GM12801 (cell line): Measurements from ENCODE around the gene NR2F1.

Experiments used
- TF ChIP-seq, protein P1 (sequence below): IDR thresholded peaks from one replicate; pipeline ENCODE4 v1.5.1; 2011; ENCODE audit warnings: control low read depth; ENCODE audit not compliant: insufficient read length; ENCODE audit errors: extremely low read depth

The NR2F1 gene

DNA sequence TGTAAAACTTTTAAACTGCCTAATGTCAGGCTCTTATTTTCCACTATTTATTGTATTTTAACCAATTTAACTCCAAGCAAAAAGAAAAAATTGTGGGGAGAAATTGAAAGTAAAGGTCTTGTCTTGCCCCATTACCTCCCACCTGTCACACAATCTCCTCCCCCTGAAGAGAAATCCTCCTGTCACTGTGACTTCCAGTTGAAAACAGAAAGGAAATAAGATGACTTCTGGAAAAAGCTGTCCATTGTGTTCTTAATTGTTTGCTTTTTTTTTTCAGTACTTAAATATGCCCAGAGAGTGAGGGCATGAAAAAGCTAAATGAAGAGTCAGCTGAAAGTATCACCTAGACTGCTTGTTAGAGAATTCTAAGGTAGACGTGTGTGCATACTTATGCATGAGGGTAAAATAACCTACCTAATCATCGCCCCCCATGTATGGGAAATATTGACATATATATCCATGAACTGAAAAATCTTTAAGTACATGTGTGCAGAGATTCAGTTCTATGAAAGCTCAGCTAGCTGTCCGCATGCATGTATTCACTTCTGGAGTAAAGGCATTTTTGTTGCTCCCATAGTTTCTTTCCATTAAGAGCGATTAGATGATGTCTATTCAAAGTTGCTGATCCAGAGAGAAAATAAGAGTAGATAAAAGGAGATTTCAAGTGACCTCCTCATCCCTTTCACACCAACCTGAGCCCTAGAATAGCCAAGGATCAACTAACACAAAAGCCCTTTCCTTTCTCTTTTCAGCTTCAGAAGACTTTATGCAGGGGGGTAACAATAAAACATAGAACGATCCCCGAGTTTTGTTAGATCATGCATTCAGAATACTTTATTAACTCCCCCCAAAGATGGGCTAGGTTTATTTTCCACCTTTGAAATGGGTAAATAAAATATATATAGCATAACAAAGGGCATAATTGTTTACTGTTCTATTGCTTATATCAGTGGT lies 7.3 kb upstream of the NR2F1 start:
- TF ChIP-seq, protein P1, sequence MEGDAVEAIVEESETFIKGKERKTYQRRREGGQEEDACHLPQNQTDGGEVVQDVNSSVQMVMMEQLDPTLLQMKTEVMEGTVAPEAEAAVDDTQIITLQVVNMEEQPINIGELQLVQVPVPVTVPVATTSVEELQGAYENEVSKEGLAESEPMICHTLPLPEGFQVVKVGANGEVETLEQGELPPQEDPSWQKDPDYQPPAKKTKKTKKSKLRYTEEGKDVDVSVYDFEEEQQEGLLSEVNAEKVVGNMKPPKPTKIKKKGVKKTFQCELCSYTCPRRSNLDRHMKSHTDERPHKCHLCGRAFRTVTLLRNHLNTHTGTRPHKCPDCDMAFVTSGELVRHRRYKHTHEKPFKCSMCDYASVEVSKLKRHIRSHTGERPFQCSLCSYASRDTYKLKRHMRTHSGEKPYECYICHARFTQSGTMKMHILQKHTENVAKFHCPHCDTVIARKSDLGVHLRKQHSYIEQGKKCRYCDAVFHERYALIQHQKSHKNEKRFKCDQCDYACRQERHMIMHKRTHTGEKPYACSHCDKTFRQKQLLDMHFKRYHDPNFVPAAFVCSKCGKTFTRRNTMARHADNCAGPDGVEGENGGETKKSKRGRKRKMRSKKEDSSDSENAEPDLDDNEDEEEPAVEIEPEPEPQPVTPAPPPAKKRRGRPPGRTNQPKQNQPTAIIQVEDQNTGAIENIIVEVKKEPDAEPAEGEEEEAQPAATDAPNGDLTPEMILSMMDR: no peak

DNA sequence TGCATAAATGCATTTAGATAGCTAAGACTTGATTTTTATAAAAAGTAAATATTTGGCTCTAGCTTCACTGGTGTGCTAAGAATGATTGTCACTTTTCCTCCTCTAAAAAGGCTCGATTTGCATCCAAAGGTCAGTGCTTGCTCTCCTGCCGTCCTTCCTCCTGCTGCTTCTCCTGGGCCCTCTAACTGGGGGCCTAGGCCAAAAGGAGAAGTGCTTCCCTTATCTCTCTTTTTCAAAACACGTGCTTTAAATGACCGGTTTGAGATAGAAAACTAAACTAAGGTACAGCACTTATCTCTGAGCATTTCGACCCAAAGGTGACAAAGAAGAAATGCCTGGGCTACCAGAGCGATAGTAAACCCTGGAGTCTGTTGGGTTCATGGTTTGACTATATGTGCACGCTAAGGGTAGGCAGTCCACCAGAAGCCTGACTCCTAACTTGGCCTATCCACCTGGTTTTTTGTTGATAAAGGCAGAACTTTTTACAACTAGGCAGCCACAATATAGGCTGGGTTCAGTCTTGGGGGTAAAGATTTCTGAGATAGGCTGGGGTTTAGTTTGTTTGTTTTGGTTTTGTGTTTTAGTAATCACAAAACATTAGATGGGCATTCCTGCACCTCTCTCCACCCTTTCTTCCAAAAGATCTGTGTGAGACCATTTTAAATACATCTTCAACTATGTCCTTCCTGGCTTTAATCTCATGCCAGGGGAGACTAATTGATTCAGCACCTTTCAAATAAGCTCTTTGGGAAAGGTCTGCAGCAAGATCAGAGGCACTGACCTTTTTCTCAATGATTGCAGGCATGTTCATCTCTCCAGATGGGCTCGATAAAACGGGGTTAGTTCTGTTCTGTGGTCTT lies 5.8 kb upstream of the NR2F1 start:
- TF ChIP-seq, protein P1: no peak

DNA sequence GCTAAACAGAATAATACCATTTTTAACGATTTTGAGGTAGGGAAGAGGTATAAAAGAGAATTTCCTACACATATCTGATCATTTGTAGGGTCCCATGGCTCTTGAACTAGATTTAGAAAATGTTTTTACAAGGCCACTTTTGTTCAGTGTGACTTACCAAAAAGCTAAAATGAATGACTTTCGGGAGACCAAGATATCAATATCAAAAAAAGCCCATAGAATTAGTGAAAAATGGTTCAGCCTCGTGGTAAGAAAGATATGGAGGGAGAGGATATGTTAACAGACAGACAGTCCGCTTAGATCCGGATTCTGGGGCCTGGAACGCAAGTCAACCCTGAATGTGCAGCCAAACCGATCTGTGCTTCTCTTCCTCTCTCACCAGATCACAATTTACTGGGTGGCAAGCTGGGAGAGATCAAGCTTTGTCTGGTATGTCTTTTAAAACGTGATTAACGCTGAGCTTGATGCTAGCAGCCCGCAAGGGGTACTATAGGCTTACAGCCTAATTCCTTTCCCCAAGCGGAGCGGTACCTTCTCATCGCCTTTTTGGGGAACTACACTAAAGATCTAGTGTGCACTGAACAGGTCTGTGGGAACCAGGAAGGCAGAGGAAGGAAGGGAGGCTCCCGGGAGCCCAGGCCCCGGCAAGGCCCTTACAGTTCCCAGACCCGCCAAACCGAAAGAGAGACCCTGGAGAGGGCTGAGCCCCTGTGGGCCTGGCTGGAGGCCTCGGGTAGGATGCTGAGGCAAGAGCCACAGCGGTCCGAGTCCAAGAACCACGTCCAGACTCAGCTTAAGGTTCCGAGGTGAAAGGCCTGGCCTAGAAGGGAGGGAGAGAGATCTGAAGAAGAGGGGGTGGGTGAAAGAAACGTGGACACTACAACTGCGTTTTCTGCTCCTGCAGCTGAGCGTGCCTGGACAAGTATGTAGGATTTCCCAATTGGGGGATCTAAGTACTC lies 4.9 kb upstream of the NR2F1 start:
- TF ChIP-seq, protein P1: no peak

DNA sequence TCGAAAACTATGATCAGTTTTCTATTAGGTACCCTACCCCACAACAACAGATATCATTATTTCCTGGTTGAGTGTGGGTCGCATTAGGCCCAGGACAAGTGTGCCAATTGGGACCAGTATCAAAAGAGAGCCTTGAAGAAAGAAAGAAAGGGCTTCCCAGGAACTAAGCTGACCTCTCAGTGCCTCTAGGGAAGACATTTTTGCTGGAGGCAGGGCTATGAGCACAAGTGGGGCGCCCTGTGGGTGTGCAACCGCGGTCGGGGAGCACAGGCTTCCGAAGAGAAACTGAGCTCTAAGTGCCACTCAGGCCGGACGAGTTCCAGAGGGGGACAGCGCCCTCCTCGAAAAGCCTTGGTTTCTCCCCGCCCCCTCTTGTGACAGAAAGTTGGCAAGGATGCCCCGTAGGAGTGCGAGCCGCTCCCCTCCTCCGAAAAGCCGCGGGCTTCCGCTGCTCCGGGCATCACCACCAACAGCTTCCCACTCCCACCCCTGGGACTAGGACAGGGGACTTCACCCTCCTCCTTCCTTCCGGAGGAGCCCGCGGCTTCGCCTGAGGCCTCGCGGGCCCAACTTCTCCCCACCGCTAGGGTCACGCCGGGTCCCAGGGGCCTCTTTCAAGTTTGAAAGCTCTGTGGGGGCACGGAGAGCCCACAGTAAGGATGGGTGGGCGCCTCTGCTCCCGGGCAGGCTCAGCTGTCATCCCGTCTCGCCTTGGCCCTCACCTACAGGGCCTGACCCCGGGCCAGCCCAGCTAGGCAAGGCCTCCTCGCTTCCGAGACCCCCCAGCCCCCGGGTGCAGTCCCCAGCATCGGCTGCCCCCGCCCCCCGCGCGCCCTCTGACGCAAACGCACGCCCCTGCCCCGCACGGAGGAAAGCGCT lies 4.0 kb upstream of the NR2F1 start:
- TF ChIP-seq, protein P1: no peak

DNA sequence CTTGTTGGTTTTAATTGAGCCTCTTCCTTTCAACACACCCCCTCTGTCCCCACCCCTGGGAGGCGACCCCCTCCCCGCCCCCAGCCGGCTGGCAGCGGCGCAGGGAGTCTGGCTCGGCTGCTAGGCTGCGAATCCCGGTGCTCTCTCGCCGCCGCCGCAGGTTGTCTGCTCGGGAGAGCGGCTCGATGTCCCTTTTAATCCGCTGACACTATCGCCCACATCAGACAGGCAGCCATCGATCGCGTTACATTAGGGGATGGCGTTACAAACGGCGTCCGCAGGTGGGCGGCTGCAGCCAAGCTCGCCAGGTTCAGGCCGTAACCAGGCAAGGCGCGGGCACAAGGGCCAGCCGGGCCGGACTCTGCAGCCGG lies 3.3 kb upstream of the NR2F1 start:
- TF ChIP-seq, protein P1: no peak

DNA sequence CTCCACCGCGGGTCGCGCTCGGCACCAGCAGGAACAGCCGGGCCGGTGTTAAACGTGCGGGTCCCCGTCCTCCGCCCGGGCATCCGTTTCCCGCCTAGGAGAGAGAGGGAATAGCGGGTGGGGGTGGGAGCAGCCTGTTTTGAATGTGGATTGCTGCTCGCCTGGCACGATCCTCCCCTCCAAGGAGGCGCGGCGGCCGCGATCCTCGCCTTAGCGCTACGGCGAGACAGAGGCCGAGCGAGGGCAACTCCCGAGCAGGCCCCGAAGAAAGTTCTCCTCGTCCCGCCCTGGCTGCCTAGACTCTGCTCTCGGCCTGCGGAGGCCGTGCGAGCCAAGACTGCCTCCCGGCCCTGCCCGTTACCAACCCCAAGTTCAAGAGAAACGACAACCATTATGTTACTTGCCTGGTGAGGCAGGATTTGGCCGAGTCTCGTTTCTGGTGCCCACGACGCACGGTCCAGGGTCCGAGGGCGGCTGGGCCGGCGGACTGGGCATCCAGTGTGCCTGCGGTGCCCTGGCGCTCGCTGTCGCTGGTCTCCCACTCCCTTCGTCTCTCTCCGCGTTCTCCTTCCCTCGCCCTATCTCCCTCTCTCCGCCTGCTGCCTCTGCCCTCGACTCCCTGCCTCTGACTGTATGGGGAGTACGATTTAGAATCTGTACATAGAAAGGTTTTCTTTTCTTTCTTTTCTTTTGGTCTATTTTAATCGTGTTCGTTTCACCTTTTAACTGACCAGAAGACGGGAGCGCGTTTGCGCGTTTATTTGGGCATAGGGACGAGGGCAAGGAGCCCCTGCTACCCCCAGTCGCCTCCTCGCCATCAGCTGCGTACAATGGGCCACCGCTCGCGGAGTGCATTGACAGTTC lies 2.7 kb upstream of the NR2F1 start:
- TF ChIP-seq, protein P1: no peak
